Left ventricle myocardium inferior (tissue), 1 donor: Measurements from ENCODE around the gene CAPN15. TPM values are rescaled to one million over a fixed set of nuclear protein-coding genes. Genes with fewer than 3 reads are reported as not detected.
A peak's percentile ranks its signal among the peaks of the same experiment; 100 is the strongest.

Source experiments
- DNase-seq: peaks from one replicate; pipeline ENCODE4 v3.0.0-alpha.2; 2020
- H3K27ac ChIP-seq: fragments of 200-600 bp; replicated peaks from 2 replicates; pipeline ENCODE4 v1.8.0; 2021
- H3K27me3 ChIP-seq: fragments of 200-600 bp; 2 replicates; pipeline ENCODE4 v1.8.0; 2021; ENCODE audit warnings: low read depth
- H3K36me3 ChIP-seq: fragments of 200-600 bp; 2 replicates; pipeline ENCODE4 v1.8.0; 2021
- H3K4me1 ChIP-seq: fragments of 200-600 bp; 2 replicates; pipeline ENCODE4 v1.8.0; 2021
- H3K4me3 ChIP-seq: fragments of 200-600 bp; 2 replicates; pipeline ENCODE4 v1.8.0; 2021; ENCODE audit warnings: mild to moderate bottlenecking, moderate library complexity
- H3K9me3 ChIP-seq: fragments of 200-600 bp; replicated peaks from 2 replicates; pipeline ENCODE4 v1.8.0; 2021
- intact Hi-C: fragments of 100-400 bp; cut with micrococcal nuclease; formaldehyde crosslinking; loops from one replicate; pipeline ENCODE4 v1.11.0; 2022
- total RNA-seq: library from RNA; stranded (reverse); fragmentation: NEBNext Ultra II Directional; extraction: Animal tissue kit (Norgen Biotek cat#: 25700); gene quantifications from one replicate; pipeline ENCODE4 v1.2.1, GENCODE V29; 2021
- TF ChIP-seq, protein P1 (sequence below): fragments of 200-600 bp; IDR thresholded peaks from 2 replicates; pipeline ENCODE4 v1.8.0; 2021; ENCODE audit warnings: antibody characterized with exemption, mild to moderate bottlenecking, borderline replicate concordance
- donor health status: DM: no; HTN: yes; CAD: no; lungs with severe emphysema.

The CAPN15 gene
- total RNA-seq, 1 donor from 2014 or later: 17.4 TPM

DNA sequence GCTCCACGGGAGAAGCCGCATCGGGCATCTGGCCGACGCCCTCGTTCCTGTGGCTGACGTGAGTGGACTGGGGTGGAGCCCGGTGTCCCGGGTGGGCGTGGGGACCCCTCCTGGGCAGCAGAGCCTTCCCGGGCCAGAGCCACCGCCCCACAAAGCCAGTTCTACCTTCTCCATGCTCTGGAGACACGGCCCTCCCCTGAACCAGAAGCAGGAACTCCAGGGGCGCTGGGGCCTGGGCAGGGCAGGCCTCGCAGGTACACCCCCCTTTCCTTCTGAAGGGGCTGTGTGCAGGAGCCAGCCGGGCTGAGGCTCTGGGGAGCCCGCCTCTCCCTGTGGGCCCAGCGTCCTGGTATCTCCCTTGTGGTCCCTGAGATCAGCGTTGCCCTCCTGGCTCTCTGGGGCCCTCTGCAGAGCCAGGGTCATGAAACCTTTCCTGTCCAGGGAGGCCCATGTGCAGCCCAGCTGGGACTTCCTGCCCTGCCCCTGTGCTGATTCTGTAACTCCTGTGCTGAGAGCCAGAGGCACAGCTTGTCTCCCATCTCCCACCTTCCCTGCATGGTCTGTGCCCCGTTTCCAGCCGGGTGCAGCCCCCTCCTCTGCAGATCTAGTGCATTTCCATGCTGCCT is 48.8 kb downstream of the CAPN15 start:
- Histone ChIP-seq H3K36me3 (peaks cover 21% of the 10 kb centered on the region), H3K27me3 (no peaks in the 10 kb centered on the region), H3K9me3 (no peaks in the 10 kb centered on the region), H3K27ac (no peak overlapping the region), H3K4me1 (peaks cover 7% of the 10 kb centered on the region), H3K4me3 (no peak overlapping the region)
- DNase-seq: no peak
- TF ChIP-seq, protein P1, sequence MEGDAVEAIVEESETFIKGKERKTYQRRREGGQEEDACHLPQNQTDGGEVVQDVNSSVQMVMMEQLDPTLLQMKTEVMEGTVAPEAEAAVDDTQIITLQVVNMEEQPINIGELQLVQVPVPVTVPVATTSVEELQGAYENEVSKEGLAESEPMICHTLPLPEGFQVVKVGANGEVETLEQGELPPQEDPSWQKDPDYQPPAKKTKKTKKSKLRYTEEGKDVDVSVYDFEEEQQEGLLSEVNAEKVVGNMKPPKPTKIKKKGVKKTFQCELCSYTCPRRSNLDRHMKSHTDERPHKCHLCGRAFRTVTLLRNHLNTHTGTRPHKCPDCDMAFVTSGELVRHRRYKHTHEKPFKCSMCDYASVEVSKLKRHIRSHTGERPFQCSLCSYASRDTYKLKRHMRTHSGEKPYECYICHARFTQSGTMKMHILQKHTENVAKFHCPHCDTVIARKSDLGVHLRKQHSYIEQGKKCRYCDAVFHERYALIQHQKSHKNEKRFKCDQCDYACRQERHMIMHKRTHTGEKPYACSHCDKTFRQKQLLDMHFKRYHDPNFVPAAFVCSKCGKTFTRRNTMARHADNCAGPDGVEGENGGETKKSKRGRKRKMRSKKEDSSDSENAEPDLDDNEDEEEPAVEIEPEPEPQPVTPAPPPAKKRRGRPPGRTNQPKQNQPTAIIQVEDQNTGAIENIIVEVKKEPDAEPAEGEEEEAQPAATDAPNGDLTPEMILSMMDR: no peak
- intact Hi-C loops: no loop called here

DNA sequence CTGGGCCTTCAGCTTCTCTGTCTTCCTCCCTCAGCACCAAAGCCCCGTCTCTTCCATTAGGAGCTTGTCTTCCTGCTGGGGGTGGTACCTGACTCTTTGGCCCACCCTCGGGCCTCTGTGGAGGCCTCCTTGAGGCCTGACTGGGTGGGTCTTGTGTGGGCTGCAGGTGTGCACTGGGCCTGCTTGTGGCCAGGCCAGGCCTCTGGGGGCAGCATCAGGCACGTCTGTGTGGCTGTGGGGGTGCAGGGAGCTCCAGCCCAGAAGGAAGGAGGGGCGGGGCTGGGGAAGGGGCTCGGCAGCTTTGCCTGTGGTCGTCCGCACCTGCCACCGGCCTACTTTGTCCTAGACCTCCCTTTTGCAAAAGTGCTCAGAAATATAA is 49.3 kb downstream of the CAPN15 start:
- Histone ChIP-seq H3K4me3 (no peak overlapping the region), H3K36me3 (peaks cover 21% of the 10 kb centered on the region), H3K9me3 (no peaks in the 10 kb centered on the region), H3K4me1 (peaks cover 7% of the 10 kb centered on the region), H3K27me3 (no peaks in the 10 kb centered on the region), H3K27ac (no peak overlapping the region)
- intact Hi-C loops: no loop called here
- TF ChIP-seq, protein P1: no peak
- no peak for DNase-seq

DNA sequence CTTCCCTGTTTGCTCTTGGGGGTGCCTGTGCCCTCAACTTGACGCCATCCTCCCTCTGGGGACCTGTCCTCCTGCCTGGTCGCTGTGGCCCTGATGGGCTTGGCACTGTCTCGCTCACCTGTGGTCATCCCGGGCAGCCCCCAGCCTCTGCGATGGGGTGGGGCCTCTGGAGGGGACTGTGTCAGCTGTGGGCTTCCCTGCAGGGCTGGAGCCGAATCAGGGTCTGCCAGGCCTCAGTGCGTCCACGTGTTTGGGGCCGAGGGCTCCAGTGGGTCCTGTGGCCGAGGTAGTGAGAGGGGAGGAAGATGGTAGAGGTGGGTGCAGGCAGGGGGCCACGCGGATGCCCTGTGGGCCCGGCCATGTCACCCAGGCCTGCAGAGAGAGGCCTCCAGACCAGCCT is 50.3 kb downstream of the CAPN15 start:
- TF ChIP-seq, protein P1: no peak
- intact Hi-C loops: no loop called here
- no peak for DNase-seq
- H3K4me3 ChIP-seq: no peak overlapping the region
- no peaks in the 10 kb centered on the region for H3K27me3 ChIP-seq
- H3K9me3 ChIP-seq: no peaks in the 10 kb centered on the region
- no peak overlapping the region for H3K27ac ChIP-seq
- peaks cover 21% of the 10 kb centered on the region for H3K36me3 ChIP-seq
- peaks cover 7% of the 10 kb centered on the region for H3K4me1 ChIP-seq

DNA sequence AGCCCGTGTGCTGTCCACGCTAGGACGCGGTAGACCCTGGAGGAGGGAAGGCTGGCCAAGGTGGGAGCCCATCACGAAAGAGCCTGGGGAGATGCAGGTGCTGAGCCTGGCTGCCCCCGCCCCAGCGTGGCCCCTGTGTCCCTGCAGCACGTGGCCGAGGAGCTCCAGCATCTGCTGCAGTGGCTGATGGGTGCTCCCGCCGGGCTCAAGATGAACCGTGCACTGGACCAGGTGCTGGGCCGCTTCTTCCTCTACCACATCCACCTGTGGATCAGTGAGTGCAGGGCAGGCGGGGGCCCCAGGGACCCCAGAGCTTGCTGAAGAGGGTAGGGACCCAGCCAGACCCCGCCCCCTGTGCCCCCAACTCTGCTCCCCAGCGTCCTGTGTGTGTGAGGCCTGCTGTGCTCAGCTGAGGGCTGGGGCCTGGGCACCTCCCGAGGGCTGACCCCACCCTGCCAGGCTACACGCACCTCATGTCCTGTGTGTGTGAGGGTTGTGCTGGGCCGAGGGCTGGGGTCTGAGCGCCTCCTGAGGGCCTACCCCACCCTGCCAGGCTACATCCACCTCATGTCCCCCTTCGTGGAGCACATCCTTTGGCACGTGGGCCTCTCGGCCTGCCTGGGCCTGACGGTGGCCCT is 50.8 kb downstream of the CAPN15 start:
- intact Hi-C loops: no loop called here
- no peak overlapping the region for H3K4me3 ChIP-seq
- H3K27me3 ChIP-seq: no peaks in the 10 kb centered on the region
- no peak overlapping the region for H3K27ac ChIP-seq
- H3K36me3 ChIP-seq: peaks cover 21% of the 10 kb centered on the region
- peaks cover 7% of the 10 kb centered on the region for H3K4me1 ChIP-seq
- no peaks in the 10 kb centered on the region for H3K9me3 ChIP-seq
- TF ChIP-seq, protein P1: no peak
- no peak for DNase-seq

DNA sequence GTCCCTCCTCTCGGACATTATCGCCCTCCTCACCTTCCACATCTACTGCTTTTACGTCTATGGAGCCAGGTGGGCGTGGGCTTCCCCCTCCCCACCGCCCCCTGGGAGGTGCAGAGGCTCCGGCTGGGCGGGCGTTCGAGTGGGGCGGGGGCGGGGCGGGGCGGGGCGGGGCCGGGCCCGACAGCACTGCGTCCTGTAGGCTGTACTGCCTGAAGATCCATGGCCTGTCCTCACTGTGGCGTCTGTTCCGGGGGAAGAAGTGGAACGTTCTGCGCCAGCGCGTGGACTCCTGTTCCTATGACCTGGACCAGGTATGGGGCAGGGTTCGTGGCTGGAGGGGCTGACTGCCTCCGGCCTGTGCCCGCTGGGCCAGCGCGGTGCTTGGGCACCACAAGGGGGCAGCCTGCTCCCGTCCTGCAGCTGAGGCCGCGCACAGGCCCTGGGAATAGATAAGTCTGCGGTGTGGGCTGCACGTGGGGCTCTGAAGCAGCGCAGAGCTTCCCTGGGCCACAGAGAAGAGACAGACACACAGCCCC is 51.4 kb downstream of the CAPN15 start:
- intact Hi-C loops: no loop called here
- H3K4me1 ChIP-seq: peaks cover 10% of the 10 kb centered on the region
- H3K9me3 ChIP-seq: no peaks in the 10 kb centered on the region
- peak; percentile 74 for DNase-seq
- H3K27ac ChIP-seq: no peak overlapping the region
- peak overlapping the region; percentile 51 for H3K4me3 ChIP-seq
- TF ChIP-seq, protein P1: peak; percentile 88
- no peaks in the 10 kb centered on the region for H3K27me3 ChIP-seq
- H3K36me3 ChIP-seq: peaks cover 20% of the 10 kb centered on the region
